Loucy (cell line): ENCODE results near the gene C2orf68.

ENCODE experiments used
- H2AFZ ChIP-seq: fragments of 200-600 bp; sonication (generic); 2 replicates; pipeline ENCODE4 v1.6.0; 2016; ENCODE audit warnings: antibody characterized with exemption, mild to moderate bottlenecking, low read length, moderate library complexity
- H3F3A ChIP-seq: fragments of 200-600 bp; 2 replicates; pipeline ENCODE4 v1.6.0; 2016; ENCODE audit warnings: antibody characterized with exemption, low read depth, mild to moderate bottlenecking
- H3K27me3 ChIP-seq: fragments of 200-600 bp; sonication (generic); 2 replicates; pipeline ENCODE4 v1.6.1; 2014; ENCODE audit warnings: low read length, mild to moderate bottlenecking; ENCODE audit not compliant: insufficient read depth, poor library complexity, severe bottlenecking
- H3K36me3 ChIP-seq: fragments of 200-600 bp; sonication (generic); 2 replicates; pipeline ENCODE4 v1.6.1; 2016; ENCODE audit warnings: low read length; ENCODE audit not compliant: insufficient read depth
- H3K4me1 ChIP-seq: fragments of 200-600 bp; sonication (generic); 2 replicates; pipeline ENCODE4 v1.5.1; 2014; ENCODE audit warnings: low read length, mild to moderate bottlenecking; ENCODE audit not compliant: insufficient read depth, poor library complexity, severe bottlenecking
- H3K4me2 ChIP-seq: fragments of 200-600 bp; sonication (generic); 2 replicates; pipeline ENCODE4 v1.6.0; 2014; ENCODE audit warnings: antibody characterized with exemption, low read length, low read depth, mild to moderate bottlenecking; ENCODE audit not compliant: poor library complexity, severe bottlenecking
- H3K4me3 ChIP-seq: fragments of 200-600 bp; sonication (generic); 2 replicates; pipeline ENCODE4 v1.5.1; 2014; ENCODE audit warnings: low read length, mild to moderate bottlenecking, mixed read lengths; ENCODE audit not compliant: poor library complexity, severe bottlenecking
- H3K79me2 ChIP-seq: fragments of 200-600 bp; sonication (generic); 2 replicates; pipeline ENCODE4 v1.6.1; 2014; ENCODE audit warnings: low read length; ENCODE audit not compliant: insufficient read depth
- H3K9ac ChIP-seq: fragments of 200-600 bp; sonication (generic); 2 replicates; pipeline ENCODE4 v1.6.0; 2014; ENCODE audit warnings: mild to moderate bottlenecking, low read depth, low read length, moderate library complexity; ENCODE audit not compliant: poor library complexity, severe bottlenecking
- H3K9me2 ChIP-seq: fragments of 200-600 bp; sonication (generic); replicated peaks from 2 replicates; pipeline ENCODE4 v1.6.1; 2016; ENCODE audit warnings: low read depth, low read length, mixed read lengths
- H3K9me3 ChIP-seq: fragments of 200-600 bp; sonication (generic); 2 replicates; pipeline ENCODE4 v1.6.1; 2014; ENCODE audit warnings: mild to moderate bottlenecking, antibody characterized with exemption, low read length, low read depth; ENCODE audit not compliant: insufficient read depth
- H4K20me1 ChIP-seq: fragments of 200-600 bp; sonication (generic); 2 replicates; pipeline ENCODE4 v1.6.0; 2014; ENCODE audit warnings: antibody characterized with exemption, low read length, mild to moderate bottlenecking; ENCODE audit not compliant: insufficient read depth, poor library complexity, severe bottlenecking
- EZH2phosphoT487 ChIP-seq: fragments of 200-600 bp; IDR thresholded peaks from 2 replicates; pipeline ENCODE4 v1.6.1; 2018; ENCODE audit warnings: antibody characterized with exemption, mild to moderate bottlenecking, moderate library complexity, borderline replicate concordance
- TF ChIP-seq, protein P1 (sequence below): fragments of 200-600 bp; sonication (generic); conservative IDR thresholded peaks from 2 replicates; pipeline ENCODE4 v1.5.1; 2014; ENCODE audit warnings: mild to moderate bottlenecking, antibody characterized with exemption, low read length

Gene C2orf68

DNA sequence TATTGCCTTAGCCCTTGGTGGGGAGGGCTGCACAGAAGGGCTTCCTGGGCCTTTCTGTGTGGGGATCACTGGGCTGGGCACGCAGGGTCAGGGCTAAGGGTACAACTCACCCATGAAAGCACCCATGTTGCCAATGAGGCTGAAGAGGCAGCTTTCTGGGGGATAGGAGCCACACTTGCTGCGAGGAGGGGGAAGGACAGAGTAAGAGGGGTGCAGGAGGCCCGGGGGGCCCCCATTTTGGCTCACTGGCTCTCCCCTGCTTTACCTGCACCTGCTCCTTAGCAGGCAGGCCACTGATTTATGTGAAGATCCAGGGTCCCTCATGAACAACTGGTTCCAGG lies 11.7 kb downstream of the C2orf68 start:
- Histone ChIP-seq H4K20me1 (peaks cover 21% of the 10 kb centered on the region), H3K36me3 (no peaks in the 10 kb centered on the region; the same call in 1 of the 2 replicates), H3K4me3 (no peak overlapping the region), H3K4me2 (no peak overlapping the region), H3K79me2 (peaks cover 30% of the 10 kb centered on the region), H3K4me1 (peaks cover 27% of the 10 kb centered on the region), H3K9ac (no peak overlapping the region), H2AFZ (no peak overlapping the region), H3K9me3 (no peaks in the 10 kb centered on the region), H3K27me3 (no peaks in the 10 kb centered on the region), H3F3A (no peaks in the 10 kb centered on the region), H3K9me2 (no peaks in the 10 kb centered on the region)
- no peak for TF ChIP-seq EZH2phosphoT487
- TF ChIP-seq, protein P1, sequence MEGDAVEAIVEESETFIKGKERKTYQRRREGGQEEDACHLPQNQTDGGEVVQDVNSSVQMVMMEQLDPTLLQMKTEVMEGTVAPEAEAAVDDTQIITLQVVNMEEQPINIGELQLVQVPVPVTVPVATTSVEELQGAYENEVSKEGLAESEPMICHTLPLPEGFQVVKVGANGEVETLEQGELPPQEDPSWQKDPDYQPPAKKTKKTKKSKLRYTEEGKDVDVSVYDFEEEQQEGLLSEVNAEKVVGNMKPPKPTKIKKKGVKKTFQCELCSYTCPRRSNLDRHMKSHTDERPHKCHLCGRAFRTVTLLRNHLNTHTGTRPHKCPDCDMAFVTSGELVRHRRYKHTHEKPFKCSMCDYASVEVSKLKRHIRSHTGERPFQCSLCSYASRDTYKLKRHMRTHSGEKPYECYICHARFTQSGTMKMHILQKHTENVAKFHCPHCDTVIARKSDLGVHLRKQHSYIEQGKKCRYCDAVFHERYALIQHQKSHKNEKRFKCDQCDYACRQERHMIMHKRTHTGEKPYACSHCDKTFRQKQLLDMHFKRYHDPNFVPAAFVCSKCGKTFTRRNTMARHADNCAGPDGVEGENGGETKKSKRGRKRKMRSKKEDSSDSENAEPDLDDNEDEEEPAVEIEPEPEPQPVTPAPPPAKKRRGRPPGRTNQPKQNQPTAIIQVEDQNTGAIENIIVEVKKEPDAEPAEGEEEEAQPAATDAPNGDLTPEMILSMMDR = no peak

GRCh38 chr2:85599468-85600234 lies 12.2 kb downstream of the C2orf68 start:
- no peaks in the 10 kb centered on the region for H3F3A ChIP-seq
- no peaks in the 10 kb centered on the region; the same call in 1 of the 2 replicates for H3K36me3 ChIP-seq
- H4K20me1 ChIP-seq = peaks cover 21% of the 10 kb centered on the region
- no peak overlapping the region for H2AFZ ChIP-seq
- H3K79me2 ChIP-seq = peaks cover 35% of the 10 kb centered on the region
- no peaks in the 10 kb centered on the region for H3K9me2 ChIP-seq
- H3K9me3 ChIP-seq = no peaks in the 10 kb centered on the region
- no peak overlapping the region for H3K9ac ChIP-seq
- no peak for TF ChIP-seq EZH2phosphoT487
- TF ChIP-seq, protein P1 = no peak
- no peak overlapping the region for H3K4me2 ChIP-seq
- no peaks in the 10 kb centered on the region for H3K27me3 ChIP-seq
- peaks cover 31% of the 10 kb centered on the region for H3K4me1 ChIP-seq
- no peak overlapping the region for H3K4me3 ChIP-seq

DNA sequence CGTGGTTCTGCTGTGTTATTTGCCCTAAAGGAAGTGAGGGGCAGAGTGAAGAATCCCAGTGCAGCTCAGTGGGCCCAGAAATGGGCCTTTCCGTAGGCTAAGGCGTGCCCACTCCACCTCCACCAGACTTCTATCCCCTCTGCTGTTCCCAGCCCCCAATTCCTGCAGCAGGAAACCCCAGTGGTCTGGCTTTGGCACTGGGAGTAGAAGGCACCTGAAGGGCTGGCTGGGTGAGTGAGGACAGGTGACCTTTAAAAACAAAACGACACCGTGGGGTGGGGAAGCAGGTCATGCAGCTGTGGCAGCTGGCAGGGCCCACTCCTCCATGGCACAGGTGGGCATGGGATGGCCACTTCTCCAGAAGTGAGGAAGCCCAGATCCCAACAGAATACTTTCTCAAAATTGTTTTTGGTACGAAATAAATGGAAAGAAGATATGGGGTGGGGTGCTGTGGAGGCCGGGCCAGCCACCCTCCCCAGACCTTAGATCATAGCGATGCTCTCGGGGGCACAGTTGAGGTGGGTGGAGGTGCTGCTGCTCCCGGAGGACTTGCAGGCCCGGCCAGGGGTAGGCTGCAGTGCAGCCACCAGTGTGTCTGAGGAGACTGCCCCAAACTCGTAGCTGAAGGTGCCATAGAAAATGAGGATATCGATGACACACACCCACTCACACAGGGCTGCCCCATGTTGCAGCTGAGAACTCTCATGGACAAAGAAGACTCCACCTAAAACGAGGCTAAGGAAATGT lies 13.1 kb downstream of the C2orf68 start:
- no peak overlapping the region for H2AFZ ChIP-seq
- no peaks in the 10 kb centered on the region for H3K9me3 ChIP-seq
- H3K27me3 ChIP-seq = no peaks in the 10 kb centered on the region
- no peak overlapping the region for H3K9ac ChIP-seq
- no peak overlapping the region for H3K4me3 ChIP-seq
- H3K9me2 ChIP-seq = no peaks in the 10 kb centered on the region
- no peak overlapping the region for H3K4me2 ChIP-seq
- peaks cover 44% of the 10 kb centered on the region for H3K79me2 ChIP-seq
- no peaks in the 10 kb centered on the region; the same call in 1 of the 2 replicates for H3K36me3 ChIP-seq
- peaks cover 21% of the 10 kb centered on the region for H4K20me1 ChIP-seq
- no peaks in the 10 kb centered on the region for H3F3A ChIP-seq
- TF ChIP-seq EZH2phosphoT487 = no peak
- TF ChIP-seq, protein P1 = no peak
- H3K4me1 ChIP-seq = peaks cover 36% of the 10 kb centered on the region
